ENCODE measurements around the gene CCDC187. TPM values are rescaled to one million over a fixed set of nuclear protein-coding genes. Genes with fewer than 3 reads are reported as not detected.

CCDC187 gene
- total RNA-seq, 4 donors from 2014 or later = 0.27 to 5.1 (median 2.2) TPM

DNA sequence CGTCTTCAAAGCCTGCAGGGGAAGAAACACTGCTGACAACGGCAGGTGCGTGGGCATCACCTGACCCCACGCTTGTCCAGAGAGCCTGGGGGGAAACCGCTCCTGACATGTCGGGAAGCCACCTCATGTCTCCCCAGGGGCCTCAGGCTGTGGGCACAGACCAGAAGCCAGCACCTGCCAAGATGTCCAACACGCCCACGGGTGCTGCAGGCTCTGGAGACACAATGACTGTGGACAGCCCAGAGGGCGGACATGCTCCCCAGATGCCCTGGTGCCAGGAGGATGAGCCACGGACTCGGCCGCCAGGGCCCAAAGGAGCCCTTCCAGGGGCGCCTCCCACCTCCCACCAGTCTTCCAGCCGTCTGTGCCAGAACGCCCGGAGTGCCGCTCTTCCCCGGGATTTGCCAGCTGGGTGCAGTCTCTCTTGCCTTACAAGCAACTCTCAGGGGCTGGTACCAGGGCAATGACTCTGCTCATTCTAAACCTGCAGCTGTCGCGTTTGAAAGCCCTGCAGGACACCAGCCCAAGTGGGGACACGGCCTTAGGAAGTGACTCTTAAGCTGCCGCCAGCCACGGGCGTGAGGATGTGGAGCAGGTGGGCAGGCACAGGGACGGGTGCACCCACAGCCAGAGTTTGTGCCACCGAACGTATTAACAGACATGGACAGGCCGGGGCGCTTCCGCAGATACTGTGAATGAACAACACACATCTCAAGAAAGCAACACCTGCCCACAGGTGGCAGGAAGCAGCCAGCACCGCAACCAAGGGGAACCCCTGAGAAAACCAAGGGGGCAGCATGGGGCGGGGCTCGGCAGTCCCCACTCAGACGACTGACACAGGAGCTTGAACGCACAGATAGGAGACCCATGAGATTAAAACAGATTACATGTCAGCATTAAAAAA is 92.2 kb downstream of the CCDC187 start:
- Histone ChIP-seq H3K9me3 (no peaks in the 10 kb centered on the region), H3K27ac (no peak overlapping the region), H3K36me3 (no peaks in the 10 kb centered on the region), H3K4me3 (no peak overlapping the region), H3K4me1 (no peaks in the 10 kb centered on the region), H3K27me3 (no peaks in the 10 kb centered on the region)
- intact Hi-C loops (cut with DNase I; ENCODE audit: low total_unique reads) = no loop called here
- TF ChIP-seq POLR2A (IDR thresholded peaks at IDR 0.05) = no peak
- TF ChIP-seq, protein P1, sequence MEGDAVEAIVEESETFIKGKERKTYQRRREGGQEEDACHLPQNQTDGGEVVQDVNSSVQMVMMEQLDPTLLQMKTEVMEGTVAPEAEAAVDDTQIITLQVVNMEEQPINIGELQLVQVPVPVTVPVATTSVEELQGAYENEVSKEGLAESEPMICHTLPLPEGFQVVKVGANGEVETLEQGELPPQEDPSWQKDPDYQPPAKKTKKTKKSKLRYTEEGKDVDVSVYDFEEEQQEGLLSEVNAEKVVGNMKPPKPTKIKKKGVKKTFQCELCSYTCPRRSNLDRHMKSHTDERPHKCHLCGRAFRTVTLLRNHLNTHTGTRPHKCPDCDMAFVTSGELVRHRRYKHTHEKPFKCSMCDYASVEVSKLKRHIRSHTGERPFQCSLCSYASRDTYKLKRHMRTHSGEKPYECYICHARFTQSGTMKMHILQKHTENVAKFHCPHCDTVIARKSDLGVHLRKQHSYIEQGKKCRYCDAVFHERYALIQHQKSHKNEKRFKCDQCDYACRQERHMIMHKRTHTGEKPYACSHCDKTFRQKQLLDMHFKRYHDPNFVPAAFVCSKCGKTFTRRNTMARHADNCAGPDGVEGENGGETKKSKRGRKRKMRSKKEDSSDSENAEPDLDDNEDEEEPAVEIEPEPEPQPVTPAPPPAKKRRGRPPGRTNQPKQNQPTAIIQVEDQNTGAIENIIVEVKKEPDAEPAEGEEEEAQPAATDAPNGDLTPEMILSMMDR (IDR thresholded peaks at IDR 0.05) = no peak
- no peak for DNase-seq

DNA sequence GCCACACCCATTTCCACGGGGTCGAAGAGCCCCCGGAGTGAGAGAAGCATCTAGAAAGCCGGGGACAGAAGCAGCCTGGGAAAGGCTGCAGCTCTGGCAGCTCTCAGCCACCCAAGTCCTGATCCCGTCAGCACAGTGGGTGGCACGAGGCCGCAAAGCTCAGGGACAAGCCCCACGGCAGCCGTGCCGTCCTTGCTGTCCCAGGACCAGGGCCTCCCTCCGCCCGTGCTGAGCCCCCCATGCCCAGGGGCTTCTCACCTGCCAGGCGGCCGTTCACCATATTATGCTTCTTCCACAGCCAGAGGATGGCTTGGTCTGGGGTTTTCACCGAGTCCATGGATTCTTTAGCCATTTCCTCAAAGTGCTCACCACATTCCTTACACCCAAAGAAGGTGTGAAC is 92.9 kb downstream of the CCDC187 start:
- H3K27me3 ChIP-seq = no peaks in the 10 kb centered on the region
- H3K36me3 ChIP-seq = no peaks in the 10 kb centered on the region
- no peaks in the 10 kb centered on the region for H3K4me1 ChIP-seq
- no peak overlapping the region for H3K27ac ChIP-seq
- intact Hi-C loops (cut with DNase I; ENCODE audit: low total_unique reads) = no loop called here
- H3K9me3 ChIP-seq = no peaks in the 10 kb centered on the region
- TF ChIP-seq, protein P1 (IDR thresholded peaks at IDR 0.05) = no peak
- TF ChIP-seq POLR2A (IDR thresholded peaks at IDR 0.05) = no peak
- no peak for DNase-seq
- H3K4me3 ChIP-seq = no peak overlapping the region

DNA sequence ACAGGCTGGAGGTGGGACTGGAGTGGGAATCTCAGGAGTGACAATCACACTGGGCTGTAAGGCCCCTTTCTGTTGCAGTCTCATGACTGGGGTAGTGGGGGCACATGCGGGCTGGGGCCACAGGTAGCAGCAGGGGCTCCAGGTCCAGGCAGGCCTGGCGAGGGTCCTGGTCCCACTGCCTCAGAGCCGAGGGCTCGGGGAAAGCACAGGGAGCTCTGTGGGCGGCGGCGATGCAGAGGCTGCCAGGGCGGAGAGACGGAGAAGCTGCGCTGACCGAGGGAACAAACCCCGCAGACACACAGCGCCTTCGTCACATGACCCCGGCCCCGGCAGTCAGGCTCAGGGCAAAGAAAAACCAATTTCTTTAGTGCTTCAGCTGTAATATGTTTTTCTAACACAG is 93.6 kb downstream of the CCDC187 start:
- H3K36me3 ChIP-seq = no peaks in the 10 kb centered on the region
- no peaks in the 10 kb centered on the region for H3K27me3 ChIP-seq
- no peak overlapping the region for H3K27ac ChIP-seq
- no peaks in the 10 kb centered on the region for H3K4me1 ChIP-seq
- TF ChIP-seq, protein P1 (IDR thresholded peaks at IDR 0.05) = no peak
- TF ChIP-seq POLR2A (IDR thresholded peaks at IDR 0.05) = no peak
- no peak for DNase-seq
- H3K4me3 ChIP-seq = no peak overlapping the region
- H3K9me3 ChIP-seq = no peaks in the 10 kb centered on the region
- intact Hi-C loops (cut with DNase I; ENCODE audit: low total_unique reads) = no loop called here

DNA sequence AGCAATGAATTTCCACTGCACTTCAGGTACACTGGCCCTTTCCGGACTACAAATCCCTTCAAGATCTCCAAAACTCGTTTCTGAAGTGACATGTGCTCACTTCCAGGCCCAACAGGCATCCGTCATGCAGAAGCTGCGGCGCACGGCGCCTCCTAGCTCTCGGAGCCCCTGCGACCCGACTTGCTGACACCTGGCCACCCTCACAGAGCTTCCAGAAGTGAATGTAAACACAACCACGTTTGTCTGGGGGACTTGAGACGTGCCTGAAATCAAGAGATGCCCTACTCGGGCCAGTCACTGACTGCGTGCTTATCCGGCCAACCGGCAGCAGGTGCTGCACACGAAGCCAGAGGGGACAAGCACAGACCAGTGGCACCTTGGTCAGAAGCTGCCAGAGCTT is 94.1 kb downstream of the CCDC187 start:
- Histone ChIP-seq H3K27ac (no peak overlapping the region), H3K27me3 (peaks cover 0 to under 1% of the 10 kb centered on the region in 2 donors), H3K4me1 (no peaks in the 10 kb centered on the region), H3K9me3 (no peaks in the 10 kb centered on the region), H3K4me3 (no peak overlapping the region), H3K36me3 (no peaks in the 10 kb centered on the region)
- intact Hi-C loops (cut with DNase I; ENCODE audit: low total_unique reads) = no loop called here
- DNase-seq = no peak
- TF ChIP-seq, protein P1 (IDR thresholded peaks at IDR 0.05) = no peak
- no peak for TF ChIP-seq POLR2A (IDR thresholded peaks at IDR 0.05)

DNA sequence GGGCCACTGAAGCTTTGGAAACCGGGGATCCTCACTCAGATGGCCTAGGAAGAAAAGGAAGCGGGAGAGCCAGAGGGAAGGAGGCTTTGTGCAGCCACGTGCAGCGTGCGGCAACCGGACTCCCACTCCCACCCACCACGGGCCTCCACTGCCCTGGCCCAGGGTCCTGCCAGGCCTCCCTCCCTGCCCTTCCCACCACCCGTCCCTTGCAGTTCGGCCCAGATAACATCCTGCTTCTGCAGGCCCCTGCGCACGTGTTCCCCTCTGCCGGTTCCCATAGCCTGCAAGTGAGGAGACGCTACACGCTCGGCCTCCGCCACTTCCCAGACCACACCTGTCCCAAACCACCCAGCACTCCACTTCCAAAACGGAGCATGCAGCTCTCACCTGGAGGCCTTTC is 94.7 kb downstream of the CCDC187 start:
- H3K9me3 ChIP-seq = no peaks in the 10 kb centered on the region
- H3K36me3 ChIP-seq = no peaks in the 10 kb centered on the region
- H3K4me3 ChIP-seq = no peak overlapping the region
- H3K27me3 ChIP-seq = peaks cover 3 to 4% of the 10 kb centered on the region in 2 donors
- DNase-seq = no peak
- intact Hi-C loops (cut with DNase I; ENCODE audit: low total_unique reads) = no loop called here
- H3K27ac ChIP-seq = no peak overlapping the region
- no peaks in the 10 kb centered on the region for H3K4me1 ChIP-seq
- TF ChIP-seq POLR2A (IDR thresholded peaks at IDR 0.05) = no peak
- TF ChIP-seq, protein P1 (IDR thresholded peaks at IDR 0.05) = no peak

All from uterus (tissue), 4 donors.